NOMO-1 (cell line): Measurements from ENCODE around the gene TRAPPC2.
A peak's percentile ranks its signal among the peaks of the same experiment; 100 is the strongest.
"Not testable (repeated sequence)": the region's sequence is repeated elsewhere in the genome, so short reads cannot be mapped to it uniquely, and the experiment has no call there.

ENCODE experiments used
- DNase-seq, 2 experiments: peaks; one replicate each; lab custom pipeline; 2025; ENCODE audit not compliant: unreplicated experiment in 2 of 2; lab: John Stamatoyannopoulos, UW

The TRAPPC2 gene

DNA sequence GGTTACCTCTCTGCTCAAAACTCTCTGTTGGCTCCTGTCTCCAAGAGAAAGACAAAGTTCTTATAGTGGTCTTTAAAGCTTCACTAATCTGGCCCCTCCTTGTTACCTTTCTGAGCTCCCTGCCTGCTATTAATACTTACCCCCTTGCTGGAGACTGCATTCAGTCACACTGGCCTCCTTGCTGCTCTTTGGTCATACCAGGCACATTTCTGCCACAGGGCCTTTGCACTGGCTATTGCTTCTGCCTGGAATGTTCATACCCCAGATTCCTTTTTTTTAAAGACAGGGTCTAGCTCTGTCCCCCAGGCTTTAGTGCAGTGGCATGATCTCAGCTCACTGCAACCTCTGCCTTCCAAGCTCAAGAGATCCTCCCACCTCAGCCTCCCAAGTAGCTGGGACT lies 61.4 kb downstream of the TRAPPC2 start:
- no peak for DNase-seq

DNA sequence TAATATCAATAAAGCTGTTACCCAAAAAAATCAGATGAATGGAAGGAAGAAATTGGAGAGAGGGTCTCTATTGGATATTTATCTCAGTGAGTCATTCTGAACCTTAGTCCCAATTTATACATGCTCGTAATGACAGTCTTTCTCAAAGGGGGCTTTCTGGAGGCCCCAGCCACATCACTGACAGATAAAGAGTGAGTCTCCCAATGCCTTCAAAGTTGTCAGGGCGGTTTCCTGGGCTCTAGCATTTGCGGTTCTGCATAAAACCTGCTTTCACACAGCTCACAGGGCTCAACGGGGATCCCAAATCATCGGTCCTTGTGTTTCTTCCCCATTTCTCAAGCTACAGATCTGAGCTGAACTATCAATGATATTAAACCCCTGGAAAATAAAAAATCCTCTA lies 64.2 kb downstream of the TRAPPC2 start:
- DNase-seq = no peak

DNA sequence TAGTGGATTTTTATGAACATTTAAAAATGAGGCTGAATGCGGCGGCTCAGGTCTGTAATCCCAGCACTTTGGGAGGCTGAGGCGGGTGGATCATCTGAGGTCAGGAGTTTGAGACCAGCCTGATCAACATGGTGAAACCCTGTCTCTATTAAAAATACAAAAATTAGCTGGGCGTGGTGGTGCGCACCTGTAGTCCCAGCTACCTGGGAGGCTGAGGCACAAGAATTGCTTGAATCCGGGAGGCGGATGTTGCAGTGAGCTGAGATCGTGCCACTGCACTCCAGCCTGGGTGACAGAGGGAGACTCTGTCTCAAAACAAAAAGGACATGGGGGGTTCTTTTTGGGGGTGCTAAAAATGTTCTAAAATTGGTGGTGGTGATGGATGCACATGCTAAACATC lies 64.7 kb downstream of the TRAPPC2 start:
- not testable (repeated sequence) for DNase-seq

DNA sequence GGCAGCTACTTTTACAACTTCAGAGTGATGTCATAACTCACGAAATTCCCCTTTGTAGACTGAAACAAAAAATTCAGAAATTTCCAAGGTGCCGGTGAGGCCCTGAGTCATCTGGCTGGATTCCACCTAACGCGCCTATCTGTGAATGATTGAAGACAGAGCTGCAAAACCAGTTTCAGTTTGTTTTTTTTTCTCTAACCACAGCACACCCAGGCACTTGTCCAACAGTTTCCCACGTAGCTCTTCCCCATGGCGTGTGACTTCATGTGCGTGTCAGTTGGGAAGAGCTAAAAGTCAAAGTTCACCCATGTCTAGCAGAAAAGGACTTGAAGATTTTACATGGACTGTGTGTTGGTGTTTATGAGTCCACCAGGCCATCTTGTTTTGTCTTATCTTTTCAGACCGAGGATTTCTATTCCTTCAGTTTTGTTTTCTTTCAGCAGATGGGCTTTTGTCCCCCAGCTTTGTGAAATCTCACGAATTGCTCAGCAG lies 65.1 kb downstream of the TRAPPC2 start:
- peak; percentile 43 to 52 for DNase-seq

DNA sequence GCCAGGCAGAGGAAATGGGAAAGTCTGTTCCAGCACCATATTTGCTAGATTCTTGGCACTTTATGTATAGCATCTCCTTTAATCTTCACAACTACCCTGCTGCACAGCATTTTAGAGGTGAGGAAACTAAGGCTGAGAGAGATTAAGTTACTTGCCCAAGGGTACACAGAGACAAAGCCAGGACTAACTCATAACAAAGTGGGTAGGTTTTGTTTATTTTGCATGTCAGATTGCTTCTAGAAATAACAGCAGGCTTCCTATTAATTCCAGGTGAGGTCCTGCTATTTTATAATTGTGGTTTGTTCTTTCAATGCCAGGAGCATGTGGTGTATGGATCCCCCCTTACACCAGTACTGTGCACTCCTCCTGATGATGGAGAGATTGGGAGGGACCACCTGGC lies 66.5 kb downstream of the TRAPPC2 start:
- DNase-seq = no peak

DNA sequence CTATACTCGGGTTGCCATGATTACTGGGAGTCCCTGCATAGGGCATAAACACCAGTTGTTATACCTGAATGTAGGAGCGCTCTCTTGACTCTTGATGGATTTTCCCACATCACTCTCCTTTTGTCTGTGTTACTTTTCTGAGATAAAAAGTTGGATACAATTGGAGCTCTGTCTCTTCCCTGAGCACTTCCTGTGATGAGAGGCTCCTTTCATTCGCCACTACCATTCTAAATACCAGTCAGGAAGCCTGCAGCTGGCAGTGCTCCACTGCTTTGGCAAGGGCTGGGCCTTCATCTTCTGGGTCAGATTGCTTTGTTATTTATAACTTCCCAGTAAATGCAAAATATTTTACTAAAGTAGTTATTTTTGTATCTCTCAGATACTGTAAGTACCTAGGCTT lies 67.6 kb downstream of the TRAPPC2 start:
- DNase-seq = no peak

DNA sequence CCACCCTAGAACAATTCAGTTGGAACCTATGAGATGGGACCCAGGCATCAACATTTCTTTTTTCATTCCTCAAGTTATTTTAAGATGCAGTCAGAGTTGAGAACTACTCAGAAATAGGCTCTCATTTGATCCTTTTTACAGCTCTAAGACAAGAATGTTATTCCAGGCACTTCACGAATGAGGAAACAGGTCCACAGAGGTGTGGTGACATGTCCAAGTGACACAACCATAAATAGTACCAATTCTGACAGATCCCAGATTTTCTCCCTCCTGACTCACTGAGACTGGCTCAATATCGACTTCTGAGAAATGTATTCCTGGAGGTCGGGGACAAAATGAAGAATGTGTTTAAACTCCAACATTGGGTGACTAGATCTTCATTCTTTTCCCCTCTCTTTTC lies 70.4 kb downstream of the TRAPPC2 start:
- no peak for DNase-seq

DNA sequence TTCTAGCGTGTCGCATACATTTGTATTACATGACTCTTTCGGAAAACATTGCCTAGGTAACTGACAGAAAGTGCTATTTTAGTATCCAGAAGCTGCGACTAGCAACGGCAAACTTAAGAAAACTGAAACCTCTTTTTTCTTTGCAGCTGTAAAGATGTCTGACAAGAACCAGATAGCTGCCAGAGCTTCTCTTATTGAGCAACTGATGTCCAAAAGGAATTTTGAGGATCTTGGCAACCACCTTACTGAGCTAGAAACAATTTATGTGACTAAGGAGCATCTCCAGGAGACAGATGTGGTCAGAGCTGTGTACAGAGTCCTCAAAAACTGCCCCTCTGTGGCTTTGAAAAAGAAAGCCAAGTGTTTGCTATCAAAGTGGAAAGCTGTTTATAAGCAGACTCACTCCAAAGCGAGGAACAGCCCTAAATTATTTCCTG lies 72.0 kb downstream of the TRAPPC2 start:
- DNase-seq = peak in 1 of 2 experiments; percentile 38
